ENCODE results near the gene IKZF3. TPM values are rescaled to one million over a fixed set of nuclear protein-coding genes. Genes with fewer than 3 reads are reported as not detected.

The IKZF3 gene
- total RNA-seq, 6 experiments from 2014 or later, result 0.22 to 1.9 (median 0.92) TPM

DNA sequence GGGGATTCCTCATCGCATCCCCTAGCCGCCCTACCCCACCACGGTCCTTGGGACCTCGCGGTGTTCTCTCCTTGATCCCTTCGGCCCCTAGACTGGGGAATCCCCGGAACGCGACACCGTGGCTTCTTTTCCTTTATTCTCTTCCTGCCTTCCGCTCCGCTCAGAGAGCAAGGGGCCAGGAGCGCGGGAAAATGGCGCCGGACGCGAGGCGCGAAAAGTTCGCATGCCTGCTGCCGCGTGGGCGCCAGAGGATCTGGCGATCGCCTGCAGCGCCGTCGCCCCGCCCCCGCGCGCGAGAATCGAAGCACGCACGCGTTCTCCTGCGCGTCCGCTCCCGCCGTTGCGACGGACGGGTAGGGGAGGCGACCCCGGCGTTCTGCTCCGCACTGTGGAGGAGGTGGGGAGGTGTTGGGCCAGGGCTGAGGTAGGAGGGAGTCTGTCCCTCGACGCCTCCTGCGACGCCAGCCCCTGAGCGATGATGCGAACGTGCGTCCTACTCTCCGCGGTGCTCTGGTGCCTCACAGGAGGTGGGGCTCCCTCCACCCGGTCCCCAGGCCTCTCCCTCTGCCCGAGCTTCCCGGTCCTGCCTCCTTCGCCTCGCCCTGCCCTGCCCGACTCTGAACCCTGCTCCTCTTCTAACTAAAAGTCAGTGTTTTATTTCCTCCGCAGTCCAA lies 3.9 kb upstream of the IKZF3 start, which contains the start of gene ZPBP2:
ZPBP2 (plus strand) TSS at position 323 of the 674 bp plus-strand sequence; CDS start at position 476, 153 bp downstream.
- Histone ChIP-seq H3K9me3 (no peaks in the 10 kb centered on the region), H3K4me3 (no peak within 1 kb of the TSS), H3K36me3 (no peaks in the 10 kb centered on the region), H3K4me1 (no peaks in the 10 kb centered on the region), H3K27me3 (no peaks in the 10 kb centered on the region), H3K27ac (no peak within 1 kb of the TSS)
- 29% methylated on average over 44 of the region's 67 CpGs for WGBS (ENCODE audit: insufficient coverage, low coverage, low lambda C conversion rate, missing lambda C conversion rate)
- DNase-seq, result no peak
- TF ChIP-seq, protein P1, sequence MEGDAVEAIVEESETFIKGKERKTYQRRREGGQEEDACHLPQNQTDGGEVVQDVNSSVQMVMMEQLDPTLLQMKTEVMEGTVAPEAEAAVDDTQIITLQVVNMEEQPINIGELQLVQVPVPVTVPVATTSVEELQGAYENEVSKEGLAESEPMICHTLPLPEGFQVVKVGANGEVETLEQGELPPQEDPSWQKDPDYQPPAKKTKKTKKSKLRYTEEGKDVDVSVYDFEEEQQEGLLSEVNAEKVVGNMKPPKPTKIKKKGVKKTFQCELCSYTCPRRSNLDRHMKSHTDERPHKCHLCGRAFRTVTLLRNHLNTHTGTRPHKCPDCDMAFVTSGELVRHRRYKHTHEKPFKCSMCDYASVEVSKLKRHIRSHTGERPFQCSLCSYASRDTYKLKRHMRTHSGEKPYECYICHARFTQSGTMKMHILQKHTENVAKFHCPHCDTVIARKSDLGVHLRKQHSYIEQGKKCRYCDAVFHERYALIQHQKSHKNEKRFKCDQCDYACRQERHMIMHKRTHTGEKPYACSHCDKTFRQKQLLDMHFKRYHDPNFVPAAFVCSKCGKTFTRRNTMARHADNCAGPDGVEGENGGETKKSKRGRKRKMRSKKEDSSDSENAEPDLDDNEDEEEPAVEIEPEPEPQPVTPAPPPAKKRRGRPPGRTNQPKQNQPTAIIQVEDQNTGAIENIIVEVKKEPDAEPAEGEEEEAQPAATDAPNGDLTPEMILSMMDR (IDR thresholded peaks at IDR 0.05), result no peak
- TF ChIP-seq POLR2A (IDR thresholded peaks at IDR 0.05), result no peak
- intact Hi-C loops (cut with DNase I), result no loop called here
- no peak for ATAC-seq

DNA sequence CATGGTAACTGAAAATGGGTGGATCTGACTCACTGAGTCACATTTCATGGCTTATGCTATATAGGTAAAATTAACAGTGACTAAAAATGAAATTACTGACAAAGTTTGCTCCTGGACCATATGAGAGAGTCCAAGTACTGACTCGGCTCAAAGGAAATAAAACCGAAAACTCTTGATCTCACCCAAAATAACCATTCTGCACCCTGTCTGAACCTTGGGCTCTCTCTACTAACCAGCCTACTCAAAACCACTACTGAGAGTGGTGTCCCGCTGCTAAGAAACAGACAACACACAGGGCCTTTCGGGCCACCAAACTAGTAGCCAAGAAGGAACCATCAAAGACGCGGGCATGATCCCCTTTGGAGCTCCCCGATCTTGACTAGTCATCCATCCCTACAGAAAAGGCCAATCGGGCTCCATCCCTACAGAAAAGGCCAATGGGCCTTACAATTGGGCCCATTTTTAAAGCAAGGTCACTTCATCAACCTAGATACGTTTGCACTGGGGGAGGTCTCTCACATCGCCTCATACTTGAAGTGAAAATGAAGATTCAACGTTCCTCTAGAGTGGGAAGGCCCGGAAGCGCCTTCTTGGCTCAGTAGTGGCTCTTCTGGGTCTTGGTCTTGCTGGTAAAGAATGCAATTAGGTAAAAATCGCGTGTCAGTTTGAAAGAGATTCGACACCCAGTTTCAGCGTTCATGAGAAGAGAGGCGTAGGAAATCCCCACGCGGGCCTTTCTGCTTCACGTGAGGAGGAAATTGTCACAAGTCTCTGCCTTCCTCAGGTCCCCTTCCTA lies 3.2 kb upstream of the IKZF3 start:
- TF ChIP-seq, protein P1 (IDR thresholded peaks at IDR 0.05), result no peak
- TF ChIP-seq POLR2A (IDR thresholded peaks at IDR 0.05), result no peak
- no peak for ATAC-seq
- H3K27ac ChIP-seq, result no peak overlapping the region
- no peaks in the 10 kb centered on the region for H3K27me3 ChIP-seq
- 87% methylated on average over 10 of the region's 21 CpGs for WGBS (ENCODE audit: insufficient coverage, low coverage, low lambda C conversion rate, missing lambda C conversion rate)
- no peak overlapping the region for H3K4me3 ChIP-seq
- no peaks in the 10 kb centered on the region for H3K4me1 ChIP-seq
- H3K36me3 ChIP-seq, result no peaks in the 10 kb centered on the region
- DNase-seq, result no peak
- intact Hi-C loops (cut with DNase I), result no loop called here
- no peaks in the 10 kb centered on the region for H3K9me3 ChIP-seq

DNA sequence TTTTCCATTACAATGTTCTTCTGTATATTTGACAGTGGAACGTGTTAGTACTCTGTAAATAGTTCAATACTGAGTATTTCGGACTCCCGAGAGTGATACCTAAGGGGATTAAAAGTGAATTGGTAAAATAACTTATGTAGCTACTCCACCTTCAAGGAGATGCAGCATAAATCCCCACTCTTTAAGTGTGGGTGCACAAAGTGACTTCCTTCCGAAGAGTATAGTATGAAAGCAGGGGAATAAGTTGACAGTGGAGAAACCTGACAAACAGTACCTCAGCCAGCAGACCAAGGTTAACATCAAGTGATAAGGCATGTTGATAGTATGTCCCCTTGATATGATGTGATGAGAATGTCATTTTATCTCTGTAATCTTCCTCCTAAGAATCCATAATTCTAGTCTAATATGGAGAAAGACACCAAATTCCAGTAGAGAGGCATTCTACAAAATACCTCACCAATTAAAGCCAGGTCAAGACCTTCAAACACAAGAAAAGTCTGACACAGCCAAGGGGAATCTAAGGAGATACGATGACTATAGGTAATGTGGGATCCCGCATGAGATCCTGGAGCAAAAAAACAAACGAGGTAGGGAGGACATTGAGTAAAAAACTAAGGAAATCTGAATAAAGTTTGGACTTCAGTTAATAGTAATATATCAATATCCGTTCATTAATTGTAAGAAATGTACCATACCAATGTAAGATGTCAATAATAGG lies 2.1 kb upstream of the IKZF3 start:
- TF ChIP-seq POLR2A (IDR thresholded peaks at IDR 0.05), result no peak
- TF ChIP-seq, protein P1 (IDR thresholded peaks at IDR 0.05), result no peak
- no peak for ATAC-seq
- no peaks in the 10 kb centered on the region for H3K36me3 ChIP-seq
- intact Hi-C loops (cut with DNase I), result no loop called here
- WGBS (ENCODE audit: insufficient coverage, low coverage, low lambda C conversion rate, missing lambda C conversion rate), result 83% methylated on average over 8 of the region's 8 CpGs
- no peaks in the 10 kb centered on the region for H3K9me3 ChIP-seq
- H3K4me3 ChIP-seq, result no peak overlapping the region
- H3K27me3 ChIP-seq, result no peaks in the 10 kb centered on the region
- DNase-seq, result no peak
- H3K27ac ChIP-seq, result no peak overlapping the region
- no peaks in the 10 kb centered on the region for H3K4me1 ChIP-seq

DNA sequence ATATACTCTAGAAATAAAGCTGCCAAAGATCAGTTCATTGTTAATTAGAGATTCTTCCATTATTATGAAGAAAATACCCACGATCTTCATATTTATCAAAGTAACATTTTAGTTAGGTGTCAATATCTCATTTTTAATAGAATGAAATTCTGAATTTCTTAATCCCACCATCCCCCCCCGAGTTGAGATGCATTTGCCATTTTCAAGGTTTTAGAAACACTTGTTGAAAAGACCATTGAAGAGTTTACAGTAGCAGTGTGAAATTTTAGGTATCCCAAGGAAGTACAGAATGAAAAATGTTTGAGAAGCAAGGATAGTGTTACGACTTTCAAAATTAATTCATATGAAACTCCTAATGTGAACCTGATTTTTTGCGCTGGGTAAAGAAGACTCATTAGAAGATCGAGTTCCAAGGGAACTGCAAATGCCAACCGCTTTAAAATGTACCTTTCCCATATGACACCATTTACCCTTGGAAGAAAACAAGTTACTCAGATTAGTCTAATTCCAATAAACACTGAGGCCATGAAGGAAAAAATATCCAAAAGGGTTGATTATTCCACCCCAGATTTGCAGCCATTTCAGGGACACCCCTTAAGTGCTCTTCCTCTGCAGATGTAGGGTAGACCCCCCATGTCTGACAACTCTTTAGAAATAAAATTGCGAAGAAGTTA lies 731 bp downstream of the IKZF3 start:
- Histone ChIP-seq H3K4me1 (no peaks in the 10 kb centered on the region), H3K27ac (no peak overlapping the region), H3K4me3 (peak overlapping the region in 1 of 3 donors; percentile 14), H3K36me3 (no peaks in the 10 kb centered on the region), H3K27me3 (no peaks in the 10 kb centered on the region), H3K9me3 (no peaks in the 10 kb centered on the region)
- 46% methylated on average over 7 of the region's 7 CpGs for WGBS (ENCODE audit: insufficient coverage, low coverage, low lambda C conversion rate, missing lambda C conversion rate)
- TF ChIP-seq POLR2A (IDR thresholded peaks at IDR 0.05), result no peak
- TF ChIP-seq, protein P1 (IDR thresholded peaks at IDR 0.05), result no peak
- no peak for DNase-seq
- intact Hi-C loops (cut with DNase I), result no loop called here
- ATAC-seq, result no peak

All from right lobe of liver (tissue), 6 donors.